HEK293 (cell line): Measurements from ENCODE around the gene COBL.

ENCODE experiments used
- CTCF ChIA-PET: fragments of 350-600 bp; formaldehyde crosslinking; extraction: SDS; loops from one replicate; lab custom pipeline; 2021; ENCODE audit warnings: antibody characterized with exemption; lab: Yijun Ruan, JAX
- POLR2A ChIA-PET: fragments of 300-600 bp; formaldehyde crosslinking; extraction: SDS; loops from one replicate; lab custom pipeline; 2020; ENCODE audit warnings: antibody characterized with exemption, inconsistent platforms; lab: Yijun Ruan, JAX
- H3K27ac ChIP-seq: fragments of 200-500 bp; sonication (Bioruptor generic); 2 replicates; pipeline ENCODE4 v1.5.1; 2014; ENCODE audit warnings: low read depth, low read length, control low read depth, inconsistent platforms; ENCODE audit errors: extremely low read depth
- H3K36me3 ChIP-seq, 2 experiments: fragments of 200-500 bp in 1 of 2; sonication (Bioruptor generic) in 1 of 2; 1 replicate in 1 of 2; 2 replicates in 1 of 2; pipeline ENCODE4 v1.5.1; 2014 to 2017; ENCODE audit warnings: inconsistent platforms in 2 of 2, low read length in 2 of 2; ENCODE audit not compliant: control insufficient read depth in 2 of 2, insufficient read depth in 1 of 2
- H3K4me1 ChIP-seq: fragments of 200-500 bp; sonication (Bioruptor generic); 2 replicates; pipeline ENCODE4 v1.5.1; 2014; ENCODE audit warnings: mild to moderate bottlenecking, low read length, inconsistent platforms; ENCODE audit not compliant: control insufficient read depth, insufficient read depth
- H3K4me3 ChIP-seq: 2 replicates; pipeline ENCODE4 v1.5.1; 2011; ENCODE audit warnings: low read depth, mild to moderate bottlenecking, control low read depth, low read length, moderate library complexity
- H3K9me3 ChIP-seq: fragments of 200-500 bp; sonication (Bioruptor generic); 2 replicates; pipeline ENCODE4 v1.5.1; 2014; ENCODE audit warnings: low read depth, low read length, inconsistent platforms; ENCODE audit not compliant: control insufficient read depth, insufficient read depth
- GFI1B ChIP-seq: fragments of 450-650 bp; formaldehyde crosslinking; IDR thresholded peaks from 2 replicates; pipeline ENCODE4 v1.5.1; 2016; ENCODE audit warnings: missing biosample characterization, missing genetic modification characterization
- KLF8 ChIP-seq: fragments of 450-650 bp; formaldehyde crosslinking; IDR thresholded peaks from 2 replicates; pipeline ENCODE4 v1.5.1; 2016; ENCODE audit warnings: missing biosample characterization, missing genetic modification characterization
- OVOL3 ChIP-seq: fragments of 450-650 bp; formaldehyde crosslinking; IDR thresholded peaks from 2 replicates; pipeline ENCODE4 v1.5.1; 2016; ENCODE audit warnings: missing biosample characterization, missing genetic modification characterization
- RBAK ChIP-seq: fragments of 450-650 bp; formaldehyde crosslinking; IDR thresholded peaks from 2 replicates; pipeline ENCODE4 v1.5.1; 2016; ENCODE audit warnings: missing biosample characterization, missing genetic modification characterization
- SALL2 ChIP-seq: fragments of 450-650 bp; formaldehyde crosslinking; IDR thresholded peaks from 2 replicates; pipeline ENCODE4 v1.5.0; 2017; ENCODE audit warnings: missing biosample characterization, mild to moderate bottlenecking, missing genetic modification characterization, borderline replicate concordance
- SETDB1 ChIP-seq: IDR thresholded peaks from one replicate; pipeline ENCODE4 v1.6.1; 2017; ENCODE audit warnings: mild to moderate bottlenecking, low read length, moderate library complexity, mixed read lengths; ENCODE audit not compliant: insufficient read length
- ZNF10 ChIP-seq: fragments of 450-650 bp; formaldehyde crosslinking; IDR thresholded peaks from 2 replicates; pipeline ENCODE4 v1.5.1; 2017; ENCODE audit warnings: missing biosample characterization, missing genetic modification characterization
- ZNF175 ChIP-seq: fragments of 450-650 bp; formaldehyde crosslinking; IDR thresholded peaks from 2 replicates; pipeline ENCODE4 v1.5.1; 2016; ENCODE audit warnings: missing biosample characterization, missing genetic modification characterization
- ZNF202 ChIP-seq: fragments of 450-650 bp; formaldehyde crosslinking; IDR thresholded peaks from 2 replicates; pipeline ENCODE4 v1.5.1; 2016; ENCODE audit warnings: missing biosample characterization, missing genetic modification characterization, borderline replicate concordance
- ZNF23 ChIP-seq: fragments of 450-650 bp; formaldehyde crosslinking; IDR thresholded peaks from 2 replicates; pipeline ENCODE4 v1.5.1; 2016; ENCODE audit warnings: missing biosample characterization, missing genetic modification characterization, borderline replicate concordance
- ZNF239 ChIP-seq: fragments of 450-650 bp; formaldehyde crosslinking; IDR thresholded peaks from 2 replicates; pipeline ENCODE4 v1.5.1; 2016; ENCODE audit warnings: missing biosample characterization, missing genetic modification characterization
- ZNF514 ChIP-seq: fragments of 450-650 bp; formaldehyde crosslinking; IDR thresholded peaks from 2 replicates; pipeline ENCODE4 v1.5.1; 2016; ENCODE audit warnings: missing biosample characterization, missing genetic modification characterization
- ZNF521 ChIP-seq: fragments of 450-650 bp; formaldehyde crosslinking; IDR thresholded peaks from 2 replicates; pipeline ENCODE4 v1.5.1; 2017; ENCODE audit warnings: missing biosample characterization, mild to moderate bottlenecking, missing genetic modification characterization
- TF ChIP-seq, protein P1 (sequence below): fragments of 450-650 bp; formaldehyde crosslinking; IDR thresholded peaks from 2 replicates; pipeline ENCODE4 v1.5.1; 2016; ENCODE audit warnings: missing biosample characterization, missing genetic modification characterization, low read depth
- TF ChIP-seq, protein P2 (sequence below): fragments of 450-650 bp; formaldehyde crosslinking; IDR thresholded peaks from 2 replicates; pipeline ENCODE4 v1.5.1; 2016; ENCODE audit warnings: missing biosample characterization, missing genetic modification characterization
- TF ChIP-seq, protein P3 (sequence below): fragments of 450-650 bp; formaldehyde crosslinking; IDR thresholded peaks from 2 replicates; pipeline ENCODE4 v1.5.1; 2016; ENCODE audit warnings: missing biosample characterization, missing genetic modification characterization
- TF ChIP-seq, protein P4 (sequence below): fragments of 450-650 bp; formaldehyde crosslinking; IDR thresholded peaks from 2 replicates; pipeline ENCODE4 v1.5.1; 2016; ENCODE audit warnings: missing biosample characterization, missing genetic modification characterization
- TF ChIP-seq, protein P5 (sequence below): fragments of 450-650 bp; formaldehyde crosslinking; IDR thresholded peaks from 2 replicates; pipeline ENCODE4; 2016; ENCODE audit warnings: missing biosample characterization, missing genetic modification characterization

The COBL gene

DNA sequence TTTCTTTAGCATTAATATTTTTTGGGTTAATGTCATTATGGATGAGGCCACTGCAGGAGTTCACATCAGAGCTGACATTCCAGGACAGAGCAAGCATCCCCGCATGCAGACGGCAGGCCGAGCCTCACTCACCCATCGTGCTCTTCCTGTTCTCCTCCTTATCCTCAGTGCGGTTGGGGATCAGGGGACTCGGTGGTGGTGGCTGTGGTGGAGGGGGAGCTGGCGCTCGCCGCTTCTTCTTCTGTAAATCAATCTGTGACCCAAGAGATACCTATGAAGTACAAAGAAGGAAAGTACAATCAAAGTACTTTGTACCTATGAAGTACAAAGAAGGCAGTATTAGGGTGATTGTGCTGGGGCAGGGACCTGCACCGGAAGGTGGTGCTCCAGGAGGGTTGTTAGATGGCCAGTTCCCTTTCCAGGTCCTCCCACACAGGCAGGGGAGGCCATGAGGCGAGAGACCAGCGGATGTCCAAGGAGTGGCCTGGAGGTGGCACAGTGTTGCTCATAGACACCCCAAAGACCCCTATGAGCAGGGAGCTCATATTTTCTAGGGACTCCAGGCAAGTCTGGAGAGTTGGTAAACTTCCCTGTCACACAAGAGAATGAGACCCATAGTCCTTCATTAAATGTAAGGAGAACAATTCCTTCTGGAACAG is 231.4 kb downstream of the COBL start (continued):
- TF ChIP-seq, protein P1, sequence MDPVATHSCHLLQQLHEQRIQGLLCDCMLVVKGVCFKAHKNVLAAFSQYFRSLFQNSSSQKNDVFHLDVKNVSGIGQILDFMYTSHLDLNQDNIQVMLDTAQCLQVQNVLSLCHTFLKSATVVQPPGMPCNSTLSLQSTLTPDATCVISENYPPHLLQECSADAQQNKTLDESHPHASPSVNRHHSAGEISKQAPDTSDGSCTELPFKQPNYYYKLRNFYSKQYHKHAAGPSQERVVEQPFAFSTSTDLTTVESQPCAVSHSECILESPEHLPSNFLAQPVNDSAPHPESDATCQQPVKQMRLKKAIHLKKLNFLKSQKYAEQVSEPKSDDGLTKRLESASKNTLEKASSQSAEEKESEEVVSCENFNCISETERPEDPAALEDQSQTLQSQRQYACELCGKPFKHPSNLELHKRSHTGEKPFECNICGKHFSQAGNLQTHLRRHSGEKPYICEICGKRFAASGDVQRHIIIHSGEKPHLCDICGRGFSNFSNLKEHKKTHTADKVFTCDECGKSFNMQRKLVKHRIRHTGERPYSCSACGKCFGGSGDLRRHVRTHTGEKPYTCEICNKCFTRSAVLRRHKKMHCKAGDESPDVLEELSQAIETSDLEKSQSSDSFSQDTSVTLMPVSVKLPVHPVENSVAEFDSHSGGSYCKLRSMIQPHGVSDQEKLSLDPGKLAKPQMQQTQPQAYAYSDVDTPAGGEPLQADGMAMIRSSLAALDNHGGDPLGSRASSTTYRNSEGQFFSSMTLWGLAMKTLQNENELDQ: no peak
- no peak for TF ChIP-seq ZNF521 (tag by site-specific recombination)
- no peak for TF ChIP-seq ZNF514 (tag by site-specific recombination)
- no peak for TF ChIP-seq RBAK
- TF ChIP-seq KLF8 (tag by site-specific recombination): no peak

DNA sequence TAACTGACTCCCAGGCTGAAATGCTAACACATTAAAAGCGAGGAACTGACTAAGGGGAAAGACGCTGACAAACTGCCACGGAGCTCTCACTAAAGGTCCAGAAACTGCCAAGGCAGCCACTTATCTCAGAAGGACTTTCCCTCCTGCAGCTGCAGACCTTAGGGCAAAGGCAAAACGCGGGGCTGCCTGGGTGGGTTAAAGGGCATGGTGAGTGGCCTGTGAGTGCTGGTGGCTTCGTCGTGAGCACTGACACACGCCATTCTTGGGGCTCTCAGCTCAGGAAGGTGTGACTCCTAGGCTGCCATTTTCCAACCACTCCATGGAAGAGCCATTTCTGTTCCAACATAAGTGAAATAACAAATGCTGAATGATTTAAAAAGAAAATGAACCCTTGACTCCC is 232.5 kb downstream of the COBL start:
- no peaks in the 10 kb centered on the region for H3K36me3 ChIP-seq
- no peak overlapping the region for H3K4me3 ChIP-seq
- CTCF ChIA-PET: interaction anchor here (1.2 kb wide), 1 partner anchor 17 kb away, joined by 3 read pairs; no protein-coding TSS in a partner anchor
- no peak for TF ChIP-seq SETDB1
- TF ChIP-seq ZNF202 (tag by site-specific recombination): no peak
- TF ChIP-seq, protein P2, sequence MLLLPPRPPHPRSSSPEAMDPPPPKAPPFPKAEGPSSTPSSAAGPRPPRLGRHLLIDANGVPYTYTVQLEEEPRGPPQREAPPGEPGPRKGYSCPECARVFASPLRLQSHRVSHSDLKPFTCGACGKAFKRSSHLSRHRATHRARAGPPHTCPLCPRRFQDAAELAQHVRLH (tag by site-specific recombination): no peak
- no peak for TF ChIP-seq ZNF175
- TF ChIP-seq ZNF23: no peak
- TF ChIP-seq, all 188 proteins: peak for 0
- Histone ChIP-seq H3K4me1 (no peaks in the 10 kb centered on the region; the same call in 1 of the 2 replicates), H3K27ac (no peak overlapping the region), H3K9me3 (no peaks in the 10 kb centered on the region)
- POLR2A ChIA-PET: no interaction called here

DNA sequence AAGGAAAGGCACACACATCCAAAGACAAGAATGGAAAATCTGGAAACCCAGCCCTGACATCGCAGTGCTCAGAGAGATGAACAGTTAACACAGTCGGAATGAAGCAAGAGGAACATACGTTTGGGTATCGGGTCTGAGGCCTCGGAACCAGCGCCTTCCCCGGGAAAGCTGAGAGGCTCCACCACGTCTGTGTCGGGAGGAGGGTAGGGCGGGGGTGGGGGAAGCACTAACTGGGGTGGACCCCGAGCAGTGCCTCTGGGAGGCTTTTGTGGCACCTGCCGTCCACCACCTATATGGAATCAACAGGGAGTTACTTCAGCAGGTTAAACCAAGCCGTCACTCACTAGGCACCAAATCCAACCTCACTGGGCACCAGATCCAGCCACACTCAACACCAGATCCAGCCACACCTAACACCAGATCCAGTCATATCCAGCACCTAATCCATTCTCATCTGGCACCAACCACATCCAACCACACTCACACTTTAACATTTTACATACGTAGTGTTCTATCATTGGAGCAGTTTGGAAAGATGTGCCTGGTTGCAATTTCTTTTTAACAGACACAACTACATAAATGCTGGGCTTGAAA is 233.6 kb downstream of the COBL start:
- ChIA-PET POLR2A (no interaction called here), CTCF (interaction anchor here (0.5 kb wide), 1 partner anchor 447 kb away, joined by 3 read pairs; no protein-coding TSS in a partner anchor)
- Histone ChIP-seq H3K4me1 (no peaks in the 10 kb centered on the region), H3K4me3 (no peak overlapping the region), H3K27ac (no peak overlapping the region), H3K9me3 (no peaks in the 10 kb centered on the region), H3K36me3 (no peaks in the 10 kb centered on the region)
- TF ChIP-seq, protein P3, sequence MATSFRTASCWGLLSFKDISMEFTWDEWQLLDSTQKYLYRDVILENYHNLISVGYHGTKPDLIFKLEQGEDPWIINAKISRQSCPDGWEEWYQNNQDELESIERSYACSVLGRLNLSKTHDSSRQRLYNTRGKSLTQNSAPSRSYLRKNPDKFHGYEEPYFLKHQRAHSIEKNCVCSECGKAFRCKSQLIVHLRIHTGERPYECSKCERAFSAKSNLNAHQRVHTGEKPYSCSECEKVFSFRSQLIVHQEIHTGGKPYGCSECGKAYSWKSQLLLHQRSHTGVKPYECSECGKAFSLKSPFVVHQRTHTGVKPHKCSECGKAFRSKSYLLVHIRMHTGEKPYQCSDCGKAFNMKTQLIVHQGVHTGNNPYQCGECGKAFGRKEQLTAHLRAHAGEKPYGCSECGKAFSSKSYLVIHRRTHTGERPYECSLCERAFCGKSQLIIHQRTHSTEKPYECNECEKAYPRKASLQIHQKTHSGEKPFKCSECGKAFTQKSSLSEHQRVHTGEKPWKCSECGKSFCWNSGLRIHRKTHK (tag by site-specific recombination): no peak
- no peak for TF ChIP-seq ZNF239 (tag by site-specific recombination)
- TF ChIP-seq, protein P4, sequence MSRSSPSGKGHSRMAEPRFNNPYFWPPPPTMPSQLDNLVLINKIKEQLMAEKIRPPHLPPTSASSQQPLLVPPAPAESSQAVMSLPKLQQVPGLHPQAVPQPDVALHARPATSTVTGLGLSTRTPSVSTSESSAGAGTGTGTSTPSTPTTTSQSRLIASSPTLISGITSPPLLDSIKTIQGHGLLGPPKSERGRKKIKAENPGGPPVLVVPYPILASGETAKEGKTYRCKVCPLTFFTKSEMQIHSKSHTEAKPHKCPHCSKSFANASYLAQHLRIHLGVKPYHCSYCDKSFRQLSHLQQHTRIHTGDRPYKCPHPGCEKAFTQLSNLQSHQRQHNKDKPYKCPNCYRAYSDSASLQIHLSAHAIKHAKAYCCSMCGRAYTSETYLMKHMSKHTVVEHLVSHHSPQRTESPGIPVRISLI (tag by site-specific recombination): no peak
- TF ChIP-seq, protein P5, sequence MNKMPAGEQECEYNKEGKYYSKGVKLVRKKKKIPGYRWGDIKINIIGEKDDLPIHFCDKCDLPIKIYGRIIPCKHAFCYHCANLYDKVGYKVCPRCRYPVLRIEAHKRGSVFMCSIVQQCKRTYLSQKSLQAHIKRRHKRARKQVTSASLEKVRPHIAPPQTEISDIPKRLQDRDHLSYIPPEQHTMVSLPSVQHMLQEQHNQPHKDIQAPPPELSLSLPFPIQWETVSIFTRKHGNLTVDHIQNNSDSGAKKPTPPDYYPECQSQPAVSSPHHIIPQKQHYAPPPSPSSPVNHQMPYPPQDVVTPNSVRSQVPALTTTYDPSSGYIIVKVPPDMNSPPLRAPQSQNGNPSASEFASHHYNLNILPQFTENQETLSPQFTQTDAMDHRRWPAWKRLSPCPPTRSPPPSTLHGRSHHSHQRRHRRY: no peak
- TF ChIP-seq ZNF10 (tag by site-specific recombination): no peak
- no peak for TF ChIP-seq GFI1B (tag by site-specific recombination)
- no peak for TF ChIP-seq OVOL3 (tag by site-specific recombination)
- no peak for TF ChIP-seq SALL2 (tag by site-specific recombination)
